Upper lobe of left lung (tissue), 6 donors: ENCODE measurements around the gene MCUB. TPM values are rescaled to one million over a fixed set of nuclear protein-coding genes. Genes with fewer than 3 reads are reported as not detected.
"Not testable (repeated sequence)": the region's sequence is repeated elsewhere in the genome, so short reads cannot be mapped to it uniquely, and the experiment has no call there.

Experiments used
- ATAC-seq, 2 donors: fragments of 200-7000 bp; cut with Tn5 transposase; one replicate each; pipeline ENCODE4 v1.9.1; 2022; ENCODE audit warnings: mild to moderate bottlenecking in 2 of 2, moderate library complexity in 2 of 2; ENCODE audit not compliant: low FRiP score in 2 of 2
- DNase-seq, 2 donors: peaks; one replicate each; pipeline ENCODE4 v3.0.0-alpha.2; 2019 to 2020
- H3K27ac ChIP-seq, 4 donors: fragments of 200-600 bp; sonication (generic); one replicate each; pipeline ENCODE4 v1.5.1; 2016 to 2019
- H3K27me3 ChIP-seq, 4 donors: fragments of 200-600 bp; sonication (generic); one replicate each; pipeline ENCODE4 v1.5.1; 2017 to 2019
- H3K36me3 ChIP-seq, 4 donors: fragments of 200-600 bp; sonication (generic); one replicate each; pipeline ENCODE4 v1.5.1; 2016 to 2019
- H3K4me1 ChIP-seq, 4 donors: fragments of 200-600 bp; sonication (generic); one replicate each; pipeline ENCODE4 v1.5.1; 2018 to 2019
- H3K4me3 ChIP-seq, 4 donors: fragments of 200-600 bp; sonication (generic); one replicate each; pipeline ENCODE4 v1.5.1; 2017 to 2019; ENCODE audit warnings: mild to moderate bottlenecking in 2 of 4, moderate library complexity in 1 of 4
- H3K9me3 ChIP-seq, 4 donors: fragments of 200-600 bp; sonication (generic); one replicate each; pipeline ENCODE4 v1.5.1; 2018 to 2019
- EP300 ChIP-seq, 4 donors: sonication (generic); formaldehyde crosslinking; IDR thresholded peaks; one replicate each; pipeline ENCODE4 v1.5.1; 2017; ENCODE audit warnings: antibody characterized with exemption in 4 of 4, control low read depth in 2 of 4
- POLR2A ChIP-seq, 4 donors: fragments of 450-650 bp; IDR thresholded peaks; one replicate each; pipeline ENCODE4 v1.5.1; 2016 to 2017; ENCODE audit warnings: antibody characterized with exemption in 4 of 4, mild to moderate bottlenecking in 2 of 4
- POLR2AphosphoS5 ChIP-seq, 2 donors: sonication (generic); formaldehyde crosslinking; IDR thresholded peaks; one replicate each; pipeline ENCODE4 v1.5.1; 2017; ENCODE audit warnings: antibody characterized with exemption in 2 of 2
- WGBS, 2 donors: methylation state at CpG; one replicate each; pipeline ENCODE4 v1.1.5; 2017 to 2018; 5-methylcytosine and 5-hydroxymethylcytosine counted together
- total RNA-seq, 6 donors: library from RNA; depleted of rRNA in 4 of 6; stranded (reverse); fragments of >200 nt in 4 of 6; gene quantifications; one replicate each; pipeline versions ENCODE4 v1.1.0 to v1.2.1, GENCODE V29; 2016 to 2021
- TF ChIP-seq, protein P1 (sequence below), 6 experiments: fragments of 450-650 bp in 4 of 6; fragments of 200-600 bp in 2 of 6; sonication (generic) in 2 of 6; IDR thresholded peaks; one replicate each; pipeline ENCODE4 v1.5.1; 2016 to 2019; ENCODE audit warnings: antibody characterized with exemption in 6 of 6
- donor health status: DM: no; HTN: no; CAD: no; lungs with moderate emphysema.
- donor health status: DM: no; HTN: yes; CAD: no; lungs with severe emphysema.

The MCUB gene, protein sequence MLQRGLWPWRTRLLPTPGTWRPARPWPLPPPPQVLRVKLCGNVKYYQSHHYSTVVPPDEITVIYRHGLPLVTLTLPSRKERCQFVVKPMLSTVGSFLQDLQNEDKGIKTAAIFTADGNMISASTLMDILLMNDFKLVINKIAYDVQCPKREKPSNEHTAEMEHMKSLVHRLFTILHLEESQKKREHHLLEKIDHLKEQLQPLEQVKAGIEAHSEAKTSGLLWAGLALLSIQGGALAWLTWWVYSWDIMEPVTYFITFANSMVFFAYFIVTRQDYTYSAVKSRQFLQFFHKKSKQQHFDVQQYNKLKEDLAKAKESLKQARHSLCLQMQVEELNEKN
- 10 to 100 TPM in 5 of 6 donors, 1 to 10 TPM in 1; 8.8 to 37.9 (median 19.4) TPM for total RNA-seq

DNA sequence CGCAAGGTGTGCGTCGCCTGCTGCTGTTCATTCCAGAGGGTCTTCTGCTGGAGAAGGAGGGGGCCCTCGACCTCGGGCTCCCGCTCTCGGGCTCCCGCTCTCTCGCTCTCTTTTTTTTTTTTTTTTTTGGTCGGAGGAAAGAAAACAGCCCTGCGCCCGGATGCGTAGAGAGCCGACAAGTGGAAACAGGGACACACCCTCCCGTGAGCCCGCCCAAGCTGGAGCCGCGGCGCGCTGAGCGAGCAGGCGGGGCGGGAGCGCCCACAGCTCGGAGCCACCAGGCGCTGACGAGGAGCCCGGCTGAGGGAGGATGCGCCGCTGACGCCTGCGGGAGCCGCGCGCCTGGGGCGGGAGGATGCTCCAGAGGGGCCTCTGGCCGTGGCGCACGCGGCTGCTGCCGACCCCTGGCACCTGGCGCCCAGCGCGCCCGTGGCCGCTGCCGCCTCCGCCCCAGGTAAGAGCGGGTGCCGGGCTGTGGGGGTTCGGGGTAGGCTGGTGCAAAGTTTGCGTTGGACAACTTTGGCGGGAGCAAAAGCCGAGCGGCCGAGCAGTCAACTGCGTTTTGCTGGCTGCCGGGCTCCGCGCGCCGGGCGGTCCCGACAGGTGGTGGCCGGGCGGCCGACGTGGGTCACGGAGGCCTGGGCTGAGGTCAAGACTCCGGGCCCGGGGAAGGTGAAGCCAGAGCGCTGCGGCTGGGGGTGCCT lies at the start of gene MCUB:
Gene MCUB, plus strand, starts transcription at position 264 of the 704 bp plus-strand sequence. Its CDS starts 92 bp downstream, at position 356.
- Histone ChIP-seq H3K27me3 (no peaks in the 10 kb centered on the region), H3K36me3 (no peaks in the 10 kb centered on the region), H3K27ac (peak within 1 kb of the TSS; percentile 79 to 88 (median 84)), H3K9me3 (no peaks in the 10 kb centered on the region), H3K4me1 (peaks cover 9 to 25% (median 13%) of the 10 kb centered on the region in 4 donors), H3K4me3 (peak within 1 kb of the TSS; percentile 63 to 91 (median 80))
- WGBS, 2 donors, result 0 to 1% methylated on average over 14 to 37 of the region's 73 CpGs
- TF ChIP-seq, protein P1, sequence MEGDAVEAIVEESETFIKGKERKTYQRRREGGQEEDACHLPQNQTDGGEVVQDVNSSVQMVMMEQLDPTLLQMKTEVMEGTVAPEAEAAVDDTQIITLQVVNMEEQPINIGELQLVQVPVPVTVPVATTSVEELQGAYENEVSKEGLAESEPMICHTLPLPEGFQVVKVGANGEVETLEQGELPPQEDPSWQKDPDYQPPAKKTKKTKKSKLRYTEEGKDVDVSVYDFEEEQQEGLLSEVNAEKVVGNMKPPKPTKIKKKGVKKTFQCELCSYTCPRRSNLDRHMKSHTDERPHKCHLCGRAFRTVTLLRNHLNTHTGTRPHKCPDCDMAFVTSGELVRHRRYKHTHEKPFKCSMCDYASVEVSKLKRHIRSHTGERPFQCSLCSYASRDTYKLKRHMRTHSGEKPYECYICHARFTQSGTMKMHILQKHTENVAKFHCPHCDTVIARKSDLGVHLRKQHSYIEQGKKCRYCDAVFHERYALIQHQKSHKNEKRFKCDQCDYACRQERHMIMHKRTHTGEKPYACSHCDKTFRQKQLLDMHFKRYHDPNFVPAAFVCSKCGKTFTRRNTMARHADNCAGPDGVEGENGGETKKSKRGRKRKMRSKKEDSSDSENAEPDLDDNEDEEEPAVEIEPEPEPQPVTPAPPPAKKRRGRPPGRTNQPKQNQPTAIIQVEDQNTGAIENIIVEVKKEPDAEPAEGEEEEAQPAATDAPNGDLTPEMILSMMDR (IDR thresholded peaks at IDR 0.05), result peak in 2 of 6 experiments; percentile 21 to 22
- TF ChIP-seq EP300 (IDR thresholded peaks at IDR 0.05) (no peak), POLR2AphosphoS5 (IDR thresholded peaks at IDR 0.05) (peak in 1 of 2 donors; percentile 56), POLR2A (IDR thresholded peaks at IDR 0.05) (peak in 2 of 4 donors; percentile 54 to 82)
- ATAC-seq (peak; percentile 97 to 98), DNase-seq (peak; percentile 87 to 96)

DNA sequence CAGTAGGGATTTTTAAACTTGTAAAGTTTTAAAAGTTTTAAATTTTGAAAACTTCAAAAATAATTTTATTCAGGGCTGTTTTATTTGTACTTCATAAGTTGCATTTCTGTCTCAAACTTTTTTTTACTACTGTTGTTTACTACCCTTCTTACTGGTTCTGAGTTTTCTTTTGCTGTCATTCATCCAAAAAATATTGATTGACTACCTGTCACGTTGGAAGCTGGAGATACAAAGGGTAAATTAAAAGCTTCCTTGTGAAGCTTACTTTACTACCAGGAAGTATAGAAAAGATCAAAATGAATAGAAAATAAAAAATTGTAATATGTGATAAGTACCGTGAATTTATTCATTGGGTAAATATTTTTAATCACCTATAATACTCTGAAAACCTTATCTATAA lies 49.4 kb upstream of the MCUB start:
- Histone ChIP-seq H3K27ac (no peak overlapping the region), H3K36me3 (peaks cover 2 to 82% (median 27%) of the 10 kb centered on the region in 4 donors), H3K4me3 (no peak overlapping the region), H3K27me3 (no peaks in the 10 kb centered on the region), H3K9me3 (no peaks in the 10 kb centered on the region), H3K4me1 (no peaks in the 10 kb centered on the region)
- DNase-seq, result no peak
- no peak for TF ChIP-seq POLR2A (IDR thresholded peaks at IDR 0.05)
- TF ChIP-seq, protein P1 (IDR thresholded peaks at IDR 0.05), result no peak
- TF ChIP-seq EP300 (IDR thresholded peaks at IDR 0.05), result no peak
- no peak for TF ChIP-seq POLR2AphosphoS5 (IDR thresholded peaks at IDR 0.05)
- no peak for ATAC-seq
- WGBS, 2 donors, result 68 to 71% methylated on average over 2 of the region's 2 CpGs

DNA sequence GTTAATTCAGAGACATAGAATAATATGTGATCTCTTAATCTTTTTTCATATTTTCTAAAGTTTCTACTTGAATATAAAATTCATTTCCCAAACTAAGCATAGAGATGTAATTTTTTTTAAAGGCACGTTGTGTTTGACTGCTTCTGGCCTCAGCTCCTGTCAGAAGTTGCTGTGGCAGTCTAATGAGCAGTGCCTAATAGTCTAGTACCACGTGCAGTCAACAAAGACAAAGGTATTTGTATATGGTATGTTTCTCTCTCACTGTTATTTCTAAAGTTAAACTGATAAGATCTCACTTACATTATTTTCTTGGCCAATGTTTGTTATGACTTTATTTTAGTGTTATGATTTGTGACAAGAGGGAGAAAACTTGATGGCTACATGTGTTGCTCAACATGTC lies 48.6 kb upstream of the MCUB start:
- DNase-seq (no peak), ATAC-seq (no peak)
- Histone ChIP-seq H3K4me3 (no peak overlapping the region), H3K27ac (no peak overlapping the region), H3K27me3 (no peaks in the 10 kb centered on the region), H3K9me3 (no peaks in the 10 kb centered on the region), H3K36me3 (peaks cover 2 to 84% (median 30%) of the 10 kb centered on the region in 4 donors), H3K4me1 (no peaks in the 10 kb centered on the region)
- TF ChIP-seq POLR2A (IDR thresholded peaks at IDR 0.05) (no peak), POLR2AphosphoS5 (IDR thresholded peaks at IDR 0.05) (no peak)
- 44 to 56% methylated on average over 2 of the region's 2 CpGs for WGBS, 2 donors

DNA sequence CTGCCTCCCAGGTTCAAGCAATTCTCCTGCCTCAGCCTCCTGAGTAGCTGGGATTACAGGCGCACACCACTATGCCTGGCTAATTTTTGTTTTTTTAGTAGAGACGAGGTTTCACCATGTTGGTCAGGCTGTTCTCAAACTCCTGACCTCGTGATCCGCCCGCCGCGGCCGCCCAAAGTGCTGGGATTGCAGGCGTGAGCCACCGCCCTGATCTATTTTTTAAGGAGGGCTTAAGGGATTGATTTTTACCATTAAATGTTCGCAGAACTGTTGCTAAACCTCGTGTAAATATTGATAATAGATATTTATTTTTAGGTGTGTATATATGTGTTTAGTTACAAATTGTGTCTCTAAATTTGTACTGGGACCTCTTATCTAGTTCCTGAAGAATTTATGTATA lies 46.7 kb upstream of the MCUB start:
- H3K27ac ChIP-seq, H3K9me3 ChIP-seq, H3K4me3 ChIP-seq, ATAC-seq, H3K27me3 ChIP-seq, H3K4me1 ChIP-seq: not testable (repeated sequence)
- WGBS, 2 donors, result 96 to 97% methylated on average over 12 of the region's 12 CpGs
- peaks cover 2 to 84% (median 30%) of the 10 kb centered on the region in 4 donors for H3K36me3 ChIP-seq
- DNase-seq, result peak in 1 of 2 donors; percentile 53

DNA sequence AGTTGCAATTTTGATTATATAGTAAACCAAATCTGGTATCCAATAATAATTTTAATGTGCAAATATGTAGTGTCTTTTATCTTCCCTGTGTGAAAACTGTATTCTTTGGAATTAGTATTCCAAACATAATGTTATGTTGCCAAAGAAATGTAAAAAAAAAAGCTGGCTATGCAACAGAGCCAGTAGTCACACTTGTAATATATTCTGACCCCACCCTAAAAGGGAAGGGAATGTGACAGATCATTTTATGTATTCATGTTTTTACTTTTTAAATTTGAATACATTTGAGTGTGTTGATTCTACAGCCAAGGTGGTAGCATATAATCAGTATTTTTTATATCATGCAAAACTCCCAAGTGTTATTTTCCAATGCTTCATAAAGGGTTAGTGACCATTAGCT lies 27.9 kb upstream of the MCUB start:
- H3K36me3 ChIP-seq, result peaks cover 39 to 97% (median 66%) of the 10 kb centered on the region in 4 donors
- no peak for TF ChIP-seq EP300 (IDR thresholded peaks at IDR 0.05)
- TF ChIP-seq, protein P1 (IDR thresholded peaks at IDR 0.05), result no peak
- no peak for TF ChIP-seq POLR2A (IDR thresholded peaks at IDR 0.05)
- TF ChIP-seq POLR2AphosphoS5 (IDR thresholded peaks at IDR 0.05), result no peak
- H3K27ac ChIP-seq, result no peak overlapping the region
- ATAC-seq (no peak), DNase-seq (no peak)
- no peaks in the 10 kb centered on the region for H3K27me3 ChIP-seq
- H3K4me1 ChIP-seq, result no peaks in the 10 kb centered on the region
- H3K9me3 ChIP-seq, result no peaks in the 10 kb centered on the region
- H3K4me3 ChIP-seq, result no peak overlapping the region
